Neural cell (in vitro differentiated cells): ENCODE results near the gene TMEM81. TPM values are rescaled to one million over a fixed set of nuclear protein-coding genes. Genes with fewer than 3 reads are reported as not detected.

Experiments
- H2AFZ ChIP-seq: fragments of 200-600, 300-800 bp; sonication (generic), shearing (Covaris generic); 2 replicates; pipeline ENCODE4 v1.6.0; 2014; ENCODE audit warnings: low read depth, mild to moderate bottlenecking, antibody characterized with exemption, low read length, moderate library complexity
- H3F3A ChIP-seq: fragments of 200-600 bp; shearing (Covaris generic); 2 replicates; pipeline ENCODE4 v1.6.1; 2016; ENCODE audit warnings: mild to moderate bottlenecking, moderate library complexity, mixed read lengths, antibody characterized with exemption, low read length; ENCODE audit not compliant: insufficient read depth, poor library complexity, severe bottlenecking
- H3K27ac ChIP-seq: fragments of 200-600, 300-800 bp; sonication (generic), shearing (Covaris generic); 2 replicates; pipeline ENCODE4 v1.5.1; 2014; ENCODE audit warnings: mild to moderate bottlenecking, low read length, moderate library complexity
- H3K27me3 ChIP-seq: fragments of 300-800, 200-600 bp; sonication (generic), shearing (Covaris generic); 2 replicates; pipeline ENCODE4 v1.6.0; 2014; ENCODE audit warnings: mild to moderate bottlenecking, low read depth, low read length, moderate library complexity; ENCODE audit not compliant: insufficient read depth
- H3K36me3 ChIP-seq: fragments of 300-800, 200-600 bp; sonication (generic), shearing (Covaris generic); 2 replicates; pipeline ENCODE4 v1.5.1; 2014; ENCODE audit warnings: mild to moderate bottlenecking, antibody characterized with exemption, low read length, moderate library complexity; ENCODE audit not compliant: insufficient read depth
- H3K4me2 ChIP-seq: fragments of 300-800, 200-600 bp; sonication (generic), shearing (Covaris generic); 2 replicates; pipeline ENCODE4 v1.6.0; 2014; ENCODE audit warnings: mild to moderate bottlenecking, low read length
- H3K4me3 ChIP-seq: fragments of 300-800, 200-600 bp; sonication (generic), shearing (Covaris generic); 2 replicates; pipeline ENCODE4 v1.5.1; 2014; ENCODE audit warnings: mild to moderate bottlenecking, low read length, moderate library complexity
- H3K79me2 ChIP-seq: fragments of 200-600 bp; shearing (Covaris generic); replicated peaks from 2 replicates; pipeline ENCODE4 v1.6.0; 2014; ENCODE audit warnings: mild to moderate bottlenecking, low read length, moderate library complexity; ENCODE audit not compliant: insufficient read depth
- H3K9ac ChIP-seq: fragments of 300-800, 200-600 bp; sonication (generic), shearing (Covaris generic); 2 replicates; pipeline ENCODE4 v1.6.1; 2016; ENCODE audit warnings: mild to moderate bottlenecking, low read length, mixed read lengths
- H3K9me2 ChIP-seq: fragments of 200-600 bp; shearing (Covaris generic); 2 replicates; pipeline ENCODE4 v1.6.1; 2016; ENCODE audit warnings: mild to moderate bottlenecking, low read length, mixed read lengths; ENCODE audit not compliant: insufficient read depth
- H3K9me3 ChIP-seq: fragments of 200-600, 300-800 bp; sonication (generic), shearing (Covaris generic); 2 replicates; pipeline ENCODE4 v1.6.1; 2016; ENCODE audit warnings: mild to moderate bottlenecking, mixed run types, low read length, moderate library complexity, mixed read lengths
- H4K20me1 ChIP-seq: fragments of 200-600 bp; shearing (Covaris generic); 2 replicates; pipeline ENCODE4 v1.6.1; 2016; ENCODE audit warnings: mild to moderate bottlenecking, mixed run types; ENCODE audit not compliant: insufficient read depth
- EP300 ChIP-seq: fragments of 450-650 bp; conservative IDR thresholded peaks from 2 replicates; pipeline ENCODE4 v1.6.1; 2014; ENCODE audit warnings: antibody characterized with exemption, mild to moderate bottlenecking, moderate library complexity; ENCODE audit not compliant: poor library complexity, severe bottlenecking
- EZH2 ChIP-seq: fragments of 200-600, 300-800 bp; shearing (Covaris generic), sonication (generic); IDR thresholded peaks from 2 replicates; pipeline ENCODE4 v1.6.1; 2014; ENCODE audit warnings: antibody characterized with exemption, low read length, borderline replicate concordance, mild to moderate bottlenecking; ENCODE audit not compliant: insufficient read depth, poor library complexity, severe bottlenecking
- MXI1 ChIP-seq: fragments of 450-650 bp; conservative IDR thresholded peaks from 2 replicates; pipeline ENCODE4 v1.6.1; 2014; ENCODE audit warnings: antibody characterized with exemption, mild to moderate bottlenecking; ENCODE audit not compliant: poor library complexity, severe bottlenecking
- POLR2AphosphoS5 ChIP-seq: IDR thresholded peaks from 2 replicates; pipeline ENCODE4 v1.6.1; 2012
- RAD21 ChIP-seq: fragments of 450-650 bp; conservative IDR thresholded peaks from 2 replicates; pipeline ENCODE4 v1.6.1; 2014; ENCODE audit warnings: antibody characterized with exemption, mild to moderate bottlenecking, moderate library complexity
- REST ChIP-seq: IDR thresholded peaks from 2 replicates; pipeline ENCODE4 v1.6.1; 2012; ENCODE audit warnings: borderline replicate concordance
- SMC3 ChIP-seq: fragments of 450-650 bp; conservative IDR thresholded peaks from 2 replicates; pipeline ENCODE4 v1.6.1; 2014; ENCODE audit warnings: antibody characterized with exemption, mild to moderate bottlenecking, moderate library complexity; ENCODE audit not compliant: poor library complexity
- TAF1 ChIP-seq: IDR thresholded peaks from 2 replicates; pipeline ENCODE4 v1.6.1; 2012; ENCODE audit warnings: low read depth
- polyA plus RNA-seq: library from polyadenylated mRNA; depleted of rRNA; stranded (reverse); fragments of >200 nt; gene quantifications from 2 replicates; pipeline ENCODE4 v1.2.3, GENCODE V29; 2014
- TF ChIP-seq, protein P1 (sequence below): fragments of 450-650 bp; IDR thresholded peaks from 2 replicates; pipeline ENCODE4 v1.5.1; 2014; ENCODE audit warnings: antibody characterized with exemption, mild to moderate bottlenecking, moderate library complexity; ENCODE audit not compliant: poor library complexity, severe bottlenecking

Gene TMEM81
- polyA plus RNA-seq, 1 donor from 2014 or later: 10.1 TPM

- no peaks in the 10 kb centered on the region for H3K79me2 ChIP-seq
- H2AFZ ChIP-seq: no peak overlapping the region
- H3K4me2 ChIP-seq: no peak overlapping the region
- H3K9ac ChIP-seq: no peak overlapping the region
- H3K36me3 ChIP-seq: no peaks in the 10 kb centered on the region
- no peaks in the 10 kb centered on the region for H3K27me3 ChIP-seq
- no peaks in the 10 kb centered on the region for H3K9me2 ChIP-seq
- TF ChIP-seq, protein P1, sequence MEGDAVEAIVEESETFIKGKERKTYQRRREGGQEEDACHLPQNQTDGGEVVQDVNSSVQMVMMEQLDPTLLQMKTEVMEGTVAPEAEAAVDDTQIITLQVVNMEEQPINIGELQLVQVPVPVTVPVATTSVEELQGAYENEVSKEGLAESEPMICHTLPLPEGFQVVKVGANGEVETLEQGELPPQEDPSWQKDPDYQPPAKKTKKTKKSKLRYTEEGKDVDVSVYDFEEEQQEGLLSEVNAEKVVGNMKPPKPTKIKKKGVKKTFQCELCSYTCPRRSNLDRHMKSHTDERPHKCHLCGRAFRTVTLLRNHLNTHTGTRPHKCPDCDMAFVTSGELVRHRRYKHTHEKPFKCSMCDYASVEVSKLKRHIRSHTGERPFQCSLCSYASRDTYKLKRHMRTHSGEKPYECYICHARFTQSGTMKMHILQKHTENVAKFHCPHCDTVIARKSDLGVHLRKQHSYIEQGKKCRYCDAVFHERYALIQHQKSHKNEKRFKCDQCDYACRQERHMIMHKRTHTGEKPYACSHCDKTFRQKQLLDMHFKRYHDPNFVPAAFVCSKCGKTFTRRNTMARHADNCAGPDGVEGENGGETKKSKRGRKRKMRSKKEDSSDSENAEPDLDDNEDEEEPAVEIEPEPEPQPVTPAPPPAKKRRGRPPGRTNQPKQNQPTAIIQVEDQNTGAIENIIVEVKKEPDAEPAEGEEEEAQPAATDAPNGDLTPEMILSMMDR: no peak
- H4K20me1 ChIP-seq: no peaks in the 10 kb centered on the region
- no peak overlapping the region for H3K27ac ChIP-seq
- H3K4me3 ChIP-seq: no peak overlapping the region
- no peaks in the 10 kb centered on the region for H3K9me3 ChIP-seq
- H3F3A ChIP-seq: no peaks in the 10 kb centered on the region
Observed at GRCh38 chr1:205067031-205067430, 17.2 kb downstream of the TMEM81 start.

DNA sequence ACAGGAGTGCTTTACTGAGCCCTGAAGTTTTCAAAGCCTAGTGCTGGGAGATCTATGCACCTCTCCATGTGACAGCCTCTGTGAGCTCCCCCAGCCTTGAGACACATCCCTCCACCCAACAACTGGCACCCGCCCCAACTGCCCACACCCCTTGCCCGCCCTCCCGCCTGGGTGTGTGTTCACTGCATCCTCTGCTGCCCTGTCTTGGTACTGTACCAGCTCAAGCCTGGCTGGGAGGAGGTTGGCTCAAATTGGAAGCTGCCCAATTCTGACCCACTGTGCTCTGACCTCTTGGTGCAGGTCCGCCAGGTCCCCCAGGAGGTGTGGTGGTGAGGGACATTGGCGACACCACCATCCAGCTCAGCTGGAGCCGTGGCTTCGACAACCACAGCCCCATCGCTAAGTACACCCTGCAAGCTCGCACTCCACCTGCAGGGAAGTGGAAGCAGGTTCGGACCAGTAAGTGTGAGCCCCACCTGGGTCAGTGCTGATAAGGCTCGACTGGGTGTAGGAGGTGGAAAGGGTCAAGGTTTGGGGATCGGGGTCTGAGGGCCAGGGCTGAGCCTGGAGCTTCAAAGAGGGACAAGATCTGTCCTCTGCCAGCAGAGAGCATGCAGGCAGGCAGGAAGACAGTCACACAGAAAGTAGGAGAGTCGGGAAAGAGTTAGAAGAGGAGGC lies 18.0 kb downstream of the TMEM81 start:
- H3K27ac ChIP-seq: no peak overlapping the region
- H3F3A ChIP-seq: no peaks in the 10 kb centered on the region
- H3K9ac ChIP-seq: no peak overlapping the region
- H3K9me2 ChIP-seq: no peaks in the 10 kb centered on the region
- H3K9me3 ChIP-seq: no peaks in the 10 kb centered on the region
- no peak overlapping the region for H3K4me2 ChIP-seq
- TF ChIP-seq TAF1 (no peak), EP300 (no peak), MXI1 (no peak), SMC3 (no peak), REST (no peak), EZH2 (no peak), POLR2AphosphoS5 (no peak), RAD21 (no peak)
- TF ChIP-seq, protein P1: no peak
- H3K27me3 ChIP-seq: no peaks in the 10 kb centered on the region
- H4K20me1 ChIP-seq: no peaks in the 10 kb centered on the region
- no peak overlapping the region for H3K4me3 ChIP-seq
- no peaks in the 10 kb centered on the region for H3K79me2 ChIP-seq
- no peaks in the 10 kb centered on the region for H3K36me3 ChIP-seq
- no peak overlapping the region for H2AFZ ChIP-seq
